GM21381 (cell line): ENCODE results near the gene BAG2.
A peak's percentile ranks its signal among the peaks of the same experiment; 100 is the strongest.

Experiments
- ATAC-seq: cut with Tn5 transposase; IDR thresholded peaks from one replicate; pipeline ENCODE4 v1.9.1; 2021; ENCODE audit warnings: mild to moderate bottlenecking, moderate library complexity; ENCODE audit not compliant: unreplicated experiment

The BAG2 gene

GRCh38 chr6:57221191-57221935 lies 49.2 kb downstream of the BAG2 start:
- ATAC-seq: peak; percentile 47

- ATAC-seq: peak; percentile 79
Observed at GRCh38 chr6:57221936-57222742, 50.0 kb downstream of the BAG2 start, which contains the start of gene RAB23. TSS of gene RAB23 (minus strand) at chr6:57222307. CDS start at chr6:57210380, 11,927 bp downstream.

GRCh38 chr6:57222743-57223077 lies 50.6 kb downstream of the BAG2 start:
- no peak for ATAC-seq

GRCh38 chr6:57224769-57225515 lies 52.8 kb downstream of the BAG2 start:
- no peak for ATAC-seq

- no peak for ATAC-seq
Observed at GRCh38 chr6:57226221-57226620, 54.1 kb downstream of the BAG2 start.
